GM23338 (cell line): ENCODE results near the gene RBPJ.

Experiments
- CREB1 ChIP-seq: fragments of 250-450 bp; sonication (Bioruptor Pico); IDR thresholded peaks from 2 replicates; pipeline ENCODE4 v1.5.0; 2020; ENCODE audit warnings: low read depth, mild to moderate bottlenecking, moderate library complexity
- EZH2 ChIP-seq: fragments of 200-600 bp; sonication (generic); IDR thresholded peaks from one replicate; pipeline ENCODE4 v1.8.0; 2017; ENCODE audit warnings: antibody characterized with exemption, mild to moderate bottlenecking, low read depth; ENCODE audit not compliant: unreplicated experiment
- EZH2phosphoT487 ChIP-seq: fragments of 200-600 bp; sonication (generic); IDR thresholded peaks from one replicate; pipeline ENCODE4 v1.8.1; 2018; ENCODE audit warnings: antibody characterized with exemption; ENCODE audit not compliant: unreplicated experiment
- JUNB ChIP-seq: IDR thresholded peaks from one replicate; pipeline ENCODE4 v1.6.1; 2016; ENCODE audit warnings: antibody characterized with exemption; ENCODE audit not compliant: unreplicated experiment
- NANOG ChIP-seq: IDR thresholded peaks from 2 replicates; pipeline ENCODE4 v1.6.1; 2016; ENCODE audit warnings: antibody characterized with exemption, borderline replicate concordance
- POLR2AphosphoS5 ChIP-seq: IDR thresholded peaks from 2 replicates; pipeline ENCODE4 v1.6.1; 2016; ENCODE audit warnings: antibody characterized with exemption, low read depth
- STAT1 ChIP-seq: IDR thresholded peaks from one replicate; pipeline ENCODE4 v1.6.1; 2016; ENCODE audit warnings: antibody characterized with exemption; ENCODE audit not compliant: unreplicated experiment
- ZNF114 ChIP-seq: fragments of 250-450 bp; sonication (Bioruptor Pico); IDR thresholded peaks from 2 replicates; pipeline ENCODE4 v1.5.0; 2020; ENCODE audit warnings: mild to moderate bottlenecking, moderate library complexity
- ZNF331 ChIP-seq: fragments of 250-450 bp; sonication (Bioruptor Pico); IDR thresholded peaks from 2 replicates; pipeline ENCODE4 v1.5.0; 2020; ENCODE audit warnings: low read depth, mild to moderate bottlenecking, moderate library complexity
- TF ChIP-seq, protein P1 (sequence below), 2 experiments: fragments of 200-600 bp in 1 of 2; sonication (generic) in 1 of 2; conservative IDR thresholded peaks; 2 replicates each; pipeline versions ENCODE4 v1.5.1 to v1.6.1; 2016 to 2017; ENCODE audit warnings: antibody characterized with exemption in 2 of 2, low read depth in 2 of 2, mild to moderate bottlenecking in 2 of 2, moderate library complexity in 1 of 2
- TF ChIP-seq, protein P2 (sequence below): IDR thresholded peaks from one replicate; pipeline ENCODE4 v1.6.1; 2018; ENCODE audit warnings: antibody characterized with exemption; ENCODE audit not compliant: unreplicated experiment
- TF ChIP-seq, protein P3 (sequence below): IDR thresholded peaks from 2 replicates; pipeline ENCODE4 v1.6.1; 2016; ENCODE audit warnings: antibody characterized with exemption
- TF ChIP-seq, protein P4 (sequence below): fragments of 250-450 bp; sonication (Bioruptor Pico); IDR thresholded peaks from 2 replicates; pipeline ENCODE4 v1.5.0; 2020; ENCODE audit warnings: mild to moderate bottlenecking, moderate library complexity

DNA sequence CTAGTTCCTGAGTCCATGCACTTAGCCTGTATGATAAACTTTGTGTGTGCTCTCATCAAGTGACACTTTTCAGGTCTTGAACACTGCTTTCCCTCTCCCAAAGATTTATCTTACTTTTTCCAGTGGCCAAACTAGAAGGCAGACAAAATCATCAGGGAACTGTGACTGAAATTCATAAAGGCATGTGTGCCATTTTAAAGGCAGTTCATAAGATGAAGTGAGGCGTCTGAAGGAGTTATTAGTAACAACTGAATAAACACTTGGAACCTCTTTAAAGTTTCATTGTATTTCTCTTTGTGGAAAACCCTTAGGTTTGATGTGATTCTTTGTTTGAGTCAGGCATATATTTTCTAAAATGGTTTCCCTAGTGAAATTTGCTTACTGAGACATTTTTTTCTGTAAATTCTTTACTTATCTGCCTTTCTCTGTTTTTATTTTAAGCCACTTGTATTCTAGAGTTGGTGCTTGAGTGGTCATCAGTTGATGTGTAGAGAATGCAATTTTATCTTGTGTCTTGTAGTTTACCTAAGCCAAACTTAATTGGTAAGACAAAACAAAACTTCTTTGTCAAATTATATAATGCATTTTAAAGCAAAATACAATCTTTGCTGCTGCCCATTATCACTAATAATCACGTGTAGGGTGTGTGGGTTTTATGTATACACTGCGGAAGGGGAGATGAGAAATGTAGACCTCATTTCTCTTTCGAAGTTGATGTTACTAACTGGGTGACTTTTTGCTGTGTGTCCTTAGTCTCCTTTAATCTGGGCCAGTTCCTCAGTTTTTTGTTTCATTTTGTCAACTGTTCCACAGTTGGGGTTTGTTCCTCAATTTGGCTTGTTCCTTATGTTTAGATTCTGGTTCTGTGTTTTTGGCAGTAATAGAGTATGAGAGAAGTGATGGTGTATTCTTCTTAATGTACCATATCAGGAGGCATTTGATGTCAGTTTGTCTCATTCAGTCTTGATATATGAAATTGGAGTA, 56.8 kb downstream of the RBPJ start:
- TF ChIP-seq, protein P1, sequence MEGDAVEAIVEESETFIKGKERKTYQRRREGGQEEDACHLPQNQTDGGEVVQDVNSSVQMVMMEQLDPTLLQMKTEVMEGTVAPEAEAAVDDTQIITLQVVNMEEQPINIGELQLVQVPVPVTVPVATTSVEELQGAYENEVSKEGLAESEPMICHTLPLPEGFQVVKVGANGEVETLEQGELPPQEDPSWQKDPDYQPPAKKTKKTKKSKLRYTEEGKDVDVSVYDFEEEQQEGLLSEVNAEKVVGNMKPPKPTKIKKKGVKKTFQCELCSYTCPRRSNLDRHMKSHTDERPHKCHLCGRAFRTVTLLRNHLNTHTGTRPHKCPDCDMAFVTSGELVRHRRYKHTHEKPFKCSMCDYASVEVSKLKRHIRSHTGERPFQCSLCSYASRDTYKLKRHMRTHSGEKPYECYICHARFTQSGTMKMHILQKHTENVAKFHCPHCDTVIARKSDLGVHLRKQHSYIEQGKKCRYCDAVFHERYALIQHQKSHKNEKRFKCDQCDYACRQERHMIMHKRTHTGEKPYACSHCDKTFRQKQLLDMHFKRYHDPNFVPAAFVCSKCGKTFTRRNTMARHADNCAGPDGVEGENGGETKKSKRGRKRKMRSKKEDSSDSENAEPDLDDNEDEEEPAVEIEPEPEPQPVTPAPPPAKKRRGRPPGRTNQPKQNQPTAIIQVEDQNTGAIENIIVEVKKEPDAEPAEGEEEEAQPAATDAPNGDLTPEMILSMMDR (conservative IDR thresholded peaks at IDR 0.05; ENCODE audit: low read depth in 2 of 2) = no peak
- TF ChIP-seq, protein P2, sequence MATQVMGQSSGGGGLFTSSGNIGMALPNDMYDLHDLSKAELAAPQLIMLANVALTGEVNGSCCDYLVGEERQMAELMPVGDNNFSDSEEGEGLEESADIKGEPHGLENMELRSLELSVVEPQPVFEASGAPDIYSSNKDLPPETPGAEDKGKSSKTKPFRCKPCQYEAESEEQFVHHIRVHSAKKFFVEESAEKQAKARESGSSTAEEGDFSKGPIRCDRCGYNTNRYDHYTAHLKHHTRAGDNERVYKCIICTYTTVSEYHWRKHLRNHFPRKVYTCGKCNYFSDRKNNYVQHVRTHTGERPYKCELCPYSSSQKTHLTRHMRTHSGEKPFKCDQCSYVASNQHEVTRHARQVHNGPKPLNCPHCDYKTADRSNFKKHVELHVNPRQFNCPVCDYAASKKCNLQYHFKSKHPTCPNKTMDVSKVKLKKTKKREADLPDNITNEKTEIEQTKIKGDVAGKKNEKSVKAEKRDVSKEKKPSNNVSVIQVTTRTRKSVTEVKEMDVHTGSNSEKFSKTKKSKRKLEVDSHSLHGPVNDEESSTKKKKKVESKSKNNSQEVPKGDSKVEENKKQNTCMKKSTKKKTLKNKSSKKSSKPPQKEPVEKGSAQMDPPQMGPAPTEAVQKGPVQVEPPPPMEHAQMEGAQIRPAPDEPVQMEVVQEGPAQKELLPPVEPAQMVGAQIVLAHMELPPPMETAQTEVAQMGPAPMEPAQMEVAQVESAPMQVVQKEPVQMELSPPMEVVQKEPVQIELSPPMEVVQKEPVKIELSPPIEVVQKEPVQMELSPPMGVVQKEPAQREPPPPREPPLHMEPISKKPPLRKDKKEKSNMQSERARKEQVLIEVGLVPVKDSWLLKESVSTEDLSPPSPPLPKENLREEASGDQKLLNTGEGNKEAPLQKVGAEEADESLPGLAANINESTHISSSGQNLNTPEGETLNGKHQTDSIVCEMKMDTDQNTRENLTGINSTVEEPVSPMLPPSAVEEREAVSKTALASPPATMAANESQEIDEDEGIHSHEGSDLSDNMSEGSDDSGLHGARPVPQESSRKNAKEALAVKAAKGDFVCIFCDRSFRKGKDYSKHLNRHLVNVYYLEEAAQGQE = no peak
- TF ChIP-seq EZH2 (no peak), EZH2phosphoT487 (no peak), ZNF114 (CRISPR knock-in tag) (no peak), JUNB (no peak), POLR2AphosphoS5 (no peak), CREB1 (no peak), STAT1 (no peak), NANOG (no peak), ZNF331 (CRISPR knock-in tag) (no peak)
- TF ChIP-seq, protein P3, sequence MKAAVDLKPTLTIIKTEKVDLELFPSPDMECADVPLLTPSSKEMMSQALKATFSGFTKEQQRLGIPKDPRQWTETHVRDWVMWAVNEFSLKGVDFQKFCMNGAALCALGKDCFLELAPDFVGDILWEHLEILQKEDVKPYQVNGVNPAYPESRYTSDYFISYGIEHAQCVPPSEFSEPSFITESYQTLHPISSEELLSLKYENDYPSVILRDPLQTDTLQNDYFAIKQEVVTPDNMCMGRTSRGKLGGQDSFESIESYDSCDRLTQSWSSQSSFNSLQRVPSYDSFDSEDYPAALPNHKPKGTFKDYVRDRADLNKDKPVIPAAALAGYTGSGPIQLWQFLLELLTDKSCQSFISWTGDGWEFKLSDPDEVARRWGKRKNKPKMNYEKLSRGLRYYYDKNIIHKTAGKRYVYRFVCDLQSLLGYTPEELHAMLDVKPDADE = no peak
- TF ChIP-seq, protein P4, sequence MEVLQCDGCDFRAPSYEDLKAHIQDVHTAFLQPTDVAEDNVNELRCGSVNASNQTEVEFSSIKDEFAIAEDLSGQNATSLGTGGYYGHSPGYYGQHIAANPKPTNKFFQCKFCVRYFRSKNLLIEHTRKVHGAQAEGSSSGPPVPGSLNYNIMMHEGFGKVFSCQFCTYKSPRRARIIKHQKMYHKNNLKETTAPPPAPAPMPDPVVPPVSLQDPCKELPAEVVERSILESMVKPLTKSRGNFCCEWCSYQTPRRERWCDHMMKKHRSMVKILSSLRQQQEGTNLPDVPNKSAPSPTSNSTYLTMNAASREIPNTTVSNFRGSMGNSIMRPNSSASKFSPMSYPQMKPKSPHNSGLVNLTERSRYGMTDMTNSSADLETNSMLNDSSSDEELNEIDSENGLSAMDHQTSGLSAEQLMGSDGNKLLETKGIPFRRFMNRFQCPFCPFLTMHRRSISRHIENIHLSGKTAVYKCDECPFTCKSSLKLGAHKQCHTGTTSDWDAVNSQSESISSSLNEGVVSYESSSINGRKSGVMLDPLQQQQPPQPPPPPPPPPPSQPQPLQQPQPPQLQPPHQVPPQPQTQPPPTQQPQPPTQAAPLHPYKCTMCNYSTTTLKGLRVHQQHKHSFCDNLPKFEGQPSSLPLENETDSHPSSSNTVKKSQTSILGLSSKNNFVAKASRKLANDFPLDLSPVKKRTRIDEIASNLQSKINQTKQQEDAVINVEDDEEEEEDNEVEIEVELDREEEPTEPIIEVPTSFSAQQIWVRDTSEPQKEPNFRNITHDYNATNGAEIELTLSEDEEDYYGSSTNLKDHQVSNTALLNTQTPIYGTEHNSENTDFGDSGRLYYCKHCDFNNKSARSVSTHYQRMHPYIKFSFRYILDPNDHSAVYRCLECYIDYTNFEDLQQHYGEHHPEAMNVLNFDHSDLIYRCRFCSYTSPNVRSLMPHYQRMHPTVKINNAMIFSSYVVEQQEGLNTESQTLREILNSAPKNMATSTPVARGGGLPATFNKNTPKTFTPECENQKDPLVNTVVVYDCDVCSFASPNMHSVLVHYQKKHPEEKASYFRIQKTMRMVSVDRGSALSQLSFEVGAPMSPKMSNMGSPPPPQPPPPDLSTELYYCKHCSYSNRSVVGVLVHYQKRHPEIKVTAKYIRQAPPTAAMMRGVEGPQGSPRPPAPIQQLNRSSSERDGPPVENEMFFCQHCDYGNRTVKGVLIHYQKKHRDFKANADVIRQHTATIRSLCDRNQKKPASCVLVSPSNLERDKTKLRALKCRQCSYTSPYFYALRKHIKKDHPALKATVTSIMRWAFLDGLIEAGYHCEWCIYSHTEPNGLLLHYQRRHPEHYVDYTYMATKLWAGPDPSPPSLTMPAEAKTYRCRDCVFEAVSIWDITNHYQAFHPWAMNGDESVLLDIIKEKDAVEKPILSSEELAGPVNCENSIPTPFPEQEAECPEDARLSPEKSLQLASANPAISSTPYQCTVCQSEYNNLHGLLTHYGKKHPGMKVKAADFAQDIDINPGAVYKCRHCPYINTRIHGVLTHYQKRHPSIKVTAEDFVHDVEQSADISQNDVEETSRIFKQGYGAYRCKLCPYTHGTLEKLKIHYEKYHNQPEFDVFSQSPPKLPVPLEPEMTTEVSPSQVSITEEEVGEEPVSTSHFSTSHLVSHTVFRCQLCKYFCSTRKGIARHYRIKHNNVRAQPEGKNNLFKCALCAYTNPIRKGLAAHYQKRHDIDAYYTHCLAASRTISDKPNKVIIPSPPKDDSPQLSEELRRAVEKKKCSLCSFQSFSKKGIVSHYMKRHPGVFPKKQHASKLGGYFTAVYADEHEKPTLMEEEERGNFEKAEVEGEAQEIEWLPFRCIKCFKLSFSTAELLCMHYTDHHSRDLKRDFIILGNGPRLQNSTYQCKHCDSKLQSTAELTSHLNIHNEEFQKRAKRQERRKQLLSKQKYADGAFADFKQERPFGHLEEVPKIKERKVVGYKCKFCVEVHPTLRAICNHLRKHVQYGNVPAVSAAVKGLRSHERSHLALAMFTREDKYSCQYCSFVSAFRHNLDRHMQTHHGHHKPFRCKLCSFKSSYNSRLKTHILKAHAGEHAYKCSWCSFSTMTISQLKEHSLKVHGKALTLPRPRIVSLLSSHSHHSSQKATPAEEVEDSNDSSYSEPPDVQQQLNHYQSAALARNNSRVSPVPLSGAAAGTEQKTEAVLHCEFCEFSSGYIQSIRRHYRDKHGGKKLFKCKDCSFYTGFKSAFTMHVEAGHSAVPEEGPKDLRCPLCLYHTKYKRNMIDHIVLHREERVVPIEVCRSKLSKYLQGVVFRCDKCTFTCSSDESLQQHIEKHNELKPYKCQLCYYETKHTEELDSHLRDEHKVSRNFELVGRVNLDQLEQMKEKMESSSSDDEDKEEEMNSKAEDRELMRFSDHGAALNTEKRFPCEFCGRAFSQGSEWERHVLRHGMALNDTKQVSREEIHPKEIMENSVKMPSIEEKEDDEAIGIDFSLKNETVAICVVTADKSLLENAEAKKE (CRISPR knock-in tag) = no peak
